Stomach (tissue), 4 donors: ENCODE results near the gene SCRN1.

Experiments used
- POLR2A ChIP-seq, 4 donors: fragments of 450-650 bp; IDR thresholded peaks; one replicate each; pipeline ENCODE4 v1.6.1; 2016; ENCODE audit warnings: antibody characterized with exemption in 4 of 4, control low read depth in 2 of 4, mild to moderate bottlenecking in 1 of 4, moderate library complexity in 1 of 4
- TF ChIP-seq, protein P1 (sequence below), 7 experiments: fragments of 450-650 bp in 4 of 7; fragments of 200-600 bp in 3 of 7; sonication (generic) in 3 of 7; IDR thresholded peaks; one replicate each; pipeline ENCODE4 v1.5.1; 2016 to 2019; ENCODE audit warnings: antibody characterized with exemption in 7 of 7, control low read depth in 2 of 7, mild to moderate bottlenecking in 1 of 7

DNA sequence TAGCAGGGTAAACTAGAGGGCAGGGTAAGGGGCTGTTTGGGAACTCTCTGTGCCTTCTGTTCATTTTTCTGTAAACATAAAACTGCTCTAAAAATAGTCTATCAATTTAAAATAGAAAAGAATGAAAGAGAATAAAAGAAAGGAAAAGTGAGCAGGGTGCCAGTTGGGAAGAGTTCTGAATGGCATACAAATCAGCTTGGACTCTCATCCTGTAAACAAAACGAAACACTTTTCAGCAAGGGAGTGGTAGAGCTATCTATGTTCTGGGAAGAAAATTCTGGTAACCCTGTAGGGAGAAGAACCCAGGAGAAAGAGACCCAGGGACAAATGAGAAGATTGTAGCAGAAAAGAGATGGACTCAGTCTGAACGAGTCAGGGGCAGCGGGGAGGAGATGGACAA lies 24.6 kb downstream of the SCRN1 start:
- TF ChIP-seq, protein P1, sequence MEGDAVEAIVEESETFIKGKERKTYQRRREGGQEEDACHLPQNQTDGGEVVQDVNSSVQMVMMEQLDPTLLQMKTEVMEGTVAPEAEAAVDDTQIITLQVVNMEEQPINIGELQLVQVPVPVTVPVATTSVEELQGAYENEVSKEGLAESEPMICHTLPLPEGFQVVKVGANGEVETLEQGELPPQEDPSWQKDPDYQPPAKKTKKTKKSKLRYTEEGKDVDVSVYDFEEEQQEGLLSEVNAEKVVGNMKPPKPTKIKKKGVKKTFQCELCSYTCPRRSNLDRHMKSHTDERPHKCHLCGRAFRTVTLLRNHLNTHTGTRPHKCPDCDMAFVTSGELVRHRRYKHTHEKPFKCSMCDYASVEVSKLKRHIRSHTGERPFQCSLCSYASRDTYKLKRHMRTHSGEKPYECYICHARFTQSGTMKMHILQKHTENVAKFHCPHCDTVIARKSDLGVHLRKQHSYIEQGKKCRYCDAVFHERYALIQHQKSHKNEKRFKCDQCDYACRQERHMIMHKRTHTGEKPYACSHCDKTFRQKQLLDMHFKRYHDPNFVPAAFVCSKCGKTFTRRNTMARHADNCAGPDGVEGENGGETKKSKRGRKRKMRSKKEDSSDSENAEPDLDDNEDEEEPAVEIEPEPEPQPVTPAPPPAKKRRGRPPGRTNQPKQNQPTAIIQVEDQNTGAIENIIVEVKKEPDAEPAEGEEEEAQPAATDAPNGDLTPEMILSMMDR (IDR thresholded peaks at IDR 0.05) = no peak
- no peak for TF ChIP-seq POLR2A (IDR thresholded peaks at IDR 0.05)
